ENCODE data around the gene CDYL.

- TF ChIP-seq CTCF (IDR thresholded peaks at IDR 0.05) (no peak), EZH2 (IDR thresholded peaks at IDR 0.05) (no peak), EZH2phosphoT487 (IDR thresholded peaks at IDR 0.05) (no peak)
These were observed 194.7 kb downstream of the CDYL start for GRCh38 chr6:4970739-4971395.

All from neural progenitor cell (in vitro differentiated cells).